ENCODE measurements around the gene ZNF664.

DNA sequence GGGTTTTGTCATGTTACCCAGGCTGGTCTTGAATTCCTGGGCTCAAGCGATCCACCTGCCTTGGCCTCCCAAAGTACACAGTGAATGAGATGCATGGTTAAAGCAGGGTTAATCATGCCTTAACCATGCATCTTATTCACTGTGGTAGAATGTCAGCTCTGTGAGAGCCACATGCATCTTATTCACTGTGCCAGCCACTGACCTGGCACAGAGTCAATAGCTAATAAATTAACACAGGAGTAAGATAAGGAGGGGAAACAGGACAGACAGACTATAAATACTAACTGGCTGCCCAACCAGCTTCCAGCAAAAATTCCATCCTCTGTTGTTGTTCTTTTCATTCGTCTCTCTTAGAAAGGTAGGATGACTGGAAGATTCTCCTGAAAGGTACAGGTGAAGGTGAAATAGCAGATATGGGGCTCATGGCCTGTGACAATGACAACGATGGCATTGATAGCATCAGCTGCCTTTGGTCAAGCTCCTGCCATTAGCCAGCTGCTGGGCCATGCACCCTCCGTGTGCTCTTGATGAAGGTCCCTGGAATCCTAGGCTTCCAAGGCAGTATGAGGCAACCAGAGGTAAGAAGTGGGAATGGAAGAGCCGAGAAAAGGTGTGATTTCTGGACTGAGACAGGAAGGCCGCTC is 76.6 kb downstream of the ZNF664 start:
- TF ChIP-seq, protein P1, sequence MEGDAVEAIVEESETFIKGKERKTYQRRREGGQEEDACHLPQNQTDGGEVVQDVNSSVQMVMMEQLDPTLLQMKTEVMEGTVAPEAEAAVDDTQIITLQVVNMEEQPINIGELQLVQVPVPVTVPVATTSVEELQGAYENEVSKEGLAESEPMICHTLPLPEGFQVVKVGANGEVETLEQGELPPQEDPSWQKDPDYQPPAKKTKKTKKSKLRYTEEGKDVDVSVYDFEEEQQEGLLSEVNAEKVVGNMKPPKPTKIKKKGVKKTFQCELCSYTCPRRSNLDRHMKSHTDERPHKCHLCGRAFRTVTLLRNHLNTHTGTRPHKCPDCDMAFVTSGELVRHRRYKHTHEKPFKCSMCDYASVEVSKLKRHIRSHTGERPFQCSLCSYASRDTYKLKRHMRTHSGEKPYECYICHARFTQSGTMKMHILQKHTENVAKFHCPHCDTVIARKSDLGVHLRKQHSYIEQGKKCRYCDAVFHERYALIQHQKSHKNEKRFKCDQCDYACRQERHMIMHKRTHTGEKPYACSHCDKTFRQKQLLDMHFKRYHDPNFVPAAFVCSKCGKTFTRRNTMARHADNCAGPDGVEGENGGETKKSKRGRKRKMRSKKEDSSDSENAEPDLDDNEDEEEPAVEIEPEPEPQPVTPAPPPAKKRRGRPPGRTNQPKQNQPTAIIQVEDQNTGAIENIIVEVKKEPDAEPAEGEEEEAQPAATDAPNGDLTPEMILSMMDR (IDR thresholded peaks at IDR 0.05; ENCODE audit: borderline replicate concordance, extremely low read depth, low read length, poor library complexity, severe bottlenecking), result no peak
- no peak for TF ChIP-seq EZH2 (IDR thresholded peaks at IDR 0.05; ENCODE audit: borderline replicate concordance, low read depth, low read length, severe bottlenecking)

Measured in DND-41 (cell line).